AG04450 (cell line): ENCODE data around the gene TUBGCP2. TPM values are rescaled to one million over a fixed set of nuclear protein-coding genes. Genes with fewer than 3 reads are reported as not detected.

Experiments used
- CTCF ChIA-PET: fragments of 300-600, 350-600 bp; formaldehyde crosslinking; extraction: SDS; loops from one replicate; lab custom pipeline; 2022; ENCODE audit warnings: antibody characterized with exemption, inconsistent platforms; lab: Charles Lee
- POLR2A ChIA-PET: fragments of 350-600 bp; formaldehyde crosslinking; extraction: SDS; loops from one replicate; lab custom pipeline; 2021; ENCODE audit warnings: antibody characterized with exemption, inconsistent platforms; lab: Yijun Ruan, JAX
- DNase-seq: peaks from one replicate; pipeline ENCODE4 v3.0.0-alpha.2; 2011; ENCODE audit warnings: low read depth, low spot score
- H3K27ac ChIP-seq: one replicate; pipeline ENCODE4 v1.5.1; 2012; ENCODE audit warnings: low read depth, low read length, control low read depth
- H3K27me3 ChIP-seq: one replicate; pipeline ENCODE4 v1.6.0; 2012; ENCODE audit warnings: low read length; ENCODE audit not compliant: control insufficient read depth, insufficient read depth
- H3K4me3 ChIP-seq: 2 replicates; pipeline ENCODE4 v1.5.1; 2011; ENCODE audit warnings: mild to moderate bottlenecking, low read depth, low read length, control low read depth
- H3K9me3 ChIP-seq: 2 replicates; pipeline ENCODE4 v1.5.1; 2012; ENCODE audit warnings: low read length; ENCODE audit not compliant: control insufficient read depth, insufficient read depth
- CTCF ChIP-seq: IDR thresholded peaks from 2 replicates; pipeline ENCODE4 v1.5.1; 2011; ENCODE audit warnings: low read depth, low read length, control low read depth, inconsistent platforms
- polyA plus RNA-seq: library from polyadenylated mRNA; depleted of rRNA; stranded (reverse); fragments of >200 nt; gene quantifications from 2 replicates; pipeline ENCODE4 v1.2.3, GENCODE V29; 2011

Gene TUBGCP2
- polyA plus RNA-seq, 1 experiment: 40.0 TPM

DNA sequence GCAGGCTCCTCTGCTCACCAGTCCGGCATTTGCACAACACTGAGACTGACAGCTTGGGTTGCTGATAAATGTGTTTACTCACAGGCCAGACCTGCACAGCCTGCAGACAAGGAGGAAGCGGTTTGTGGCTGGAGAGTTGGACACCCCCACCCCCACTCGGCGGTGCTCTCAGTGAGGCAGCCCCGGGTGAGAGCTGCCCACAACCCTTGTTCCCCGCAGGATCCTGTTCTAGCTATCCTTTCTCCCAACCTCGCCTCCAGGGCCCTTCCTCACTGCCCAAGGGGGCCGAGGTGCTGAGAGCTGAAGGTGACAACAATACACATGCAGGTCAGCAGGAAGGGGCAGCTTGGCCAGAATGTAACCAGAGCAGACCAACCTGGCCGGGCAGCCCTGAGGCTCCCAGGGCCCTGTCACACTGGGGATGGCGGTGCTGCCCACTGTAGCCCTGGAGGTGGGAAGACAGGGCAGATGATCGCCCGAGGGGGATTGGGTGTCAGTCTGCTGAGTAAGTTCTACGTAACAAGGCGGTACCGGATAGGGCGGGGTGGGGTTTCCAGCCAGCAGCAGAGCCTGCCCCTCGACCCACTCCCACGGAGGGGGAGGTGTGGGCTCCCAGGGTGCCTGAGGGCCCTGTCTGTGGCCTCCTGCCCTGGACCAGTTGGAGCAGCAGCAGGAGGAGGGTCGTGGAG, 30.0 kb downstream of the TUBGCP2 start:
- no peak for TF ChIP-seq CTCF
- peaks cover 14% of the 10 kb centered on the region for H3K27me3 ChIP-seq
- ChIA-PET POLR2A (interaction anchor here (0.8 to 1.1 kb wide), 2 partner anchors 20 to 100 kb away, joined by 3 read pairs; partner anchors contain the start of gene PAOX), CTCF (interaction anchor here (1.7 kb wide), 1 partner anchor 51 kb away, joined by 6 read pairs; no protein-coding TSS in a partner anchor)
- H3K9me3 ChIP-seq: no peaks in the 10 kb centered on the region; the same call in 1 of the 2 replicates
- H3K27ac ChIP-seq: no peak overlapping the region
- no peak for DNase-seq
- H3K4me3 ChIP-seq: no peak overlapping the region

DNA sequence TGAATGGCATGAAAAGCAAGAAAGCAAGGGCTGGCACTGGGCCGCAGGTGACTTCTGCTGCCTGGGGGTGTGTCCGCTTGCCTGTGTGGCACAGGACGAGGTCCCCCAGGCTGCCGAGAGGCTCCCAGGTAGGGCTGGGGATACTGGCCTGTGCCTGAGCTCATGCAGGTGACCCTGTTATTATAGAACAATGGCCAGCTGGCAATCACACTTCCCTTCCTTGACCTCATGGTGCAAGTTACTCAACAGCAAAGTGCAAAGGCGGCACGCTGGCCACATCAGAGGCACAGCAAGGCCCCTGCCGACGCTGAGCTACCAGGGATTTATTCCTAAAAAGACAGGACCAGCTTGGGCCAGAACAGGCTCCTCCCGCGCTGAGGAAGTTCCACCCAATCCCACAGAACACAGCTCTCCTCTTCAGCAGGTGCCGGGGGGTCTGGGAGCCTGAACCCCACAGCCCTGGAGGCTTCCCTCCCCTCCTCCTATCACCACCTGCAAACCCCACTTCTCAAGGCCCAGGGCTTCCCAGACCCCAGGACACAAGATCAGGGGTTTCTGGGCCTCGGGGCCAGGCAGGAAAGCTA, 30.6 kb downstream of the TUBGCP2 start:
- Histone ChIP-seq H3K27ac (no peak overlapping the region), H3K9me3 (no peaks in the 10 kb centered on the region; the same call in 1 of the 2 replicates), H3K4me3 (no peak overlapping the region), H3K27me3 (peaks cover 14% of the 10 kb centered on the region)
- no peak for DNase-seq
- CTCF ChIA-PET: interaction anchor here (0.6 to 1.7 kb wide), 2 partner anchors 9 to 52 kb away, joined by 5 to 6 read pairs; no protein-coding TSS in a partner anchor
- POLR2A ChIA-PET: interaction anchor here (0.8 to 1.1 kb wide), 2 partner anchors 19 to 101 kb away, joined by 3 read pairs; partner anchors contain the start of gene PAOX
- TF ChIP-seq CTCF: no peak

DNA sequence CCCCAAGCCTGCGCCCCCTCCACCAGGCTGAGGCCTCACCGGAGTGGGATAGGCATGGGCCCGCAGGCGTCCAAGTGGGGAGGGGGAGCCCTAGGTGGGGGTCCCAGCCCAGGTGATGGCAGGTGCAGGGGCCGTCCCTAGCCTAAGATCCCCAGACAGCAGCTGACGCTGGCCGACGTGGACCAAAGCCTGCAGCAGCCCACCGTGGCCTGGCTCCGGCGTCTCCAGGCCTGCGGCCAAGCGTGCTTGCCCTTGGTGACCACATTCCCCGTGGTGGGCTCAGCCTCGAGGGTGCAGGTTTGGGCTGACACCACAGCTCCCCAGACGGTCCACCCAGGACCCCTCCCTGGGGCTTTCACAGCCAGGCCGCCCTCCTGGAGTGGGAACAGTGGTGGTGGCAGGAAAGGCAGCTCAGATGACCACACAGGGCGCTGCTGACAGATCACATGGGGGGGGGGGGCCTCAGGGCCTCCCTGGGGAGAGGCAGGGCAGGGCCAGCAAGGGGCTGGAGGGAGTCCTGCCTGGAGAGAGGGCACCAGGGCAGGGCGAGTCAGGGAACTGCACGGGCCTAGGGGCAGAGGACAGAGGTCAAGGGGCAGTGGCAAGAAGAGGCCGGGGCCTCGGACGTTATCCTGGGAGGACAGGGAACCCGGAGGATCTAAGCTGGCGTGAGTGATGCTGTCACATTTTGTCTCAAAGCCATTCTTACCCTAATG, 31.2 kb downstream of the TUBGCP2 start:
- ChIA-PET POLR2A (interaction anchor here (1.1 kb wide), 1 partner anchor 102 kb away, joined by 3 read pairs; the partner anchor contains the start of gene PAOX), CTCF (interaction anchor here (0.6 to 1.7 kb wide), 2 partner anchors 10 to 52 kb away, joined by 5 to 6 read pairs; no protein-coding TSS in a partner anchor)
- Histone ChIP-seq H3K4me3 (no peak overlapping the region), H3K9me3 (no peaks in the 10 kb centered on the region; the same call in 1 of the 2 replicates), H3K27ac (no peak overlapping the region), H3K27me3 (peaks cover 14% of the 10 kb centered on the region)
- DNase-seq: no peak
- no peak for TF ChIP-seq CTCF

- ChIA-PET POLR2A (no interaction called here), CTCF (no interaction called here)
- TF ChIP-seq CTCF: no peak
- H3K4me3 ChIP-seq: 0 out of 2 replicates have a peak within 1 kb of the TSS, but pooled peaks have one; percentile 7
- no peaks in the 10 kb centered on the region; the same call in 1 of the 2 replicates for H3K9me3 ChIP-seq
- no peak for DNase-seq
- H3K27ac ChIP-seq: no peak within 1 kb of the TSS
- H3K27me3 ChIP-seq: peaks cover 14% of the 10 kb centered on the region
Observed at GRCh38 chr10:133276435-133277201, 32.1 kb downstream of the TUBGCP2 start, which contains the start of gene ADAM8. Gene ADAM8, minus strand, starts transcription at chr10:133276868. Its CDS starts 51 bp downstream, at chr10:133276817.
